SK-N-MC (cell line): Measurements from ENCODE around the gene SRGAP1.
A peak's percentile ranks its signal among the peaks of the same experiment; 100 is the strongest.

Experiments
- DNase-seq: peaks from one replicate; pipeline ENCODE4 v3.0.0-alpha.2; 2011; ENCODE audit warnings: low read depth, low spot score
- H3K27ac ChIP-seq: fragments of 200-600 bp; sonication (generic); 2 replicates; pipeline ENCODE4 v1.5.1; 2016; ENCODE audit warnings: mixed run types
- H3K36me3 ChIP-seq: fragments of 200-600 bp; sonication (generic); 2 replicates; pipeline ENCODE4 v1.6.1; 2017; ENCODE audit warnings: antibody characterized with exemption, low read length, mixed read lengths; ENCODE audit not compliant: insufficient read depth
- H3K4me3 ChIP-seq: fragments of 200-600 bp; sonication (generic); 2 replicates; pipeline ENCODE4 v1.5.1; 2016
- H3K9ac ChIP-seq: fragments of 200-600 bp; sonication (generic); 2 replicates; pipeline ENCODE4 v1.8.0; 2017; ENCODE audit warnings: mixed run types, mixed read lengths; ENCODE audit not compliant: insufficient read length
- H3K9me3 ChIP-seq: fragments of 200-600 bp; sonication (generic); 2 replicates; pipeline ENCODE4 v1.6.1; 2017; ENCODE audit warnings: low read depth, mild to moderate bottlenecking, antibody characterized with exemption, low read length, moderate library complexity, mixed read lengths
- EZH2 ChIP-seq: fragments of 200-600 bp; sonication (generic); IDR thresholded peaks from one replicate; pipeline ENCODE4 v1.6.1; 2017; ENCODE audit warnings: antibody characterized with exemption
- FOXP2 ChIP-seq: optimal IDR thresholded peaks from 2 replicates; pipeline ENCODE3; 2011; ENCODE audit warnings: mild to moderate bottlenecking, moderate library complexity; ENCODE audit not compliant: insufficient read depth; ENCODE audit errors: extremely low read length, control extremely low read depth
- POLR2AphosphoS5 ChIP-seq: IDR thresholded peaks from 2 replicates; pipeline ENCODE4 v1.6.1; 2012; ENCODE audit warnings: mild to moderate bottlenecking, low read depth, low read length, borderline replicate concordance

The SRGAP1 gene

DNA sequence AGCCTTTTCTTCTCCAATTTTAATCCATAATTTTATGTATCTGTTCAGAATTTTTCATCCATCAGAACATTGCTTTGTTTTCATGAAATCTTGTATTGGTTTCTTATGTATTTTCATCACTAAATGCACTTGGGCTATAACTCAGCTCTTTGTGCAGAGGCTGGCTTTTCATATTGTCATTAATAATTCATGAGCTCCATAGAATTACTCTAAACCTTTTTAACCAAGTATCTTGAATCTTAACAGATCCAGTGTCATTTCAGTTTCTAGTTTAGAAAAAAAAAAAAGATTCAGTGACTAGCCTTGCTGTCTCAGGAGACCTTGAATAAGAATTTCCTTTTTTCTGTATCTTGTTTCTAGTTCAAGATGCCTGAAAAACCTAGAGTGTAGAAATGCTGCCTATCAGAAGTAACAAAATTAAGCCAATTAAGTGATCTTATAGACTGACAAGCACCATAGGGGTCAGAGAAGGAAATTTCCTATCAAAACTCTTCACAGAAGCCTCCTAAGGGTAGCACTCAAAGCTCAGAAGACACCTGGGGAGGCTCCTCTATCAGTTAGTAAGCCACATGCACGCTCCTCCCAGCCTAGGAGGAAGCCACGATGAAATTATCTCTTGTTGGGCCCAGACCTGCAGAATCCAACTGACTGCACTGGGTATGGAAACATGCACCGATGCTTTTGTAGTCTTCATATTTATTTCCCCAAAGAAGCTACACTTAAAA is 214.2 kb downstream of the SRGAP1 start:
- Histone ChIP-seq H3K9me3 (no peaks in the 10 kb centered on the region), H3K9ac (no peak overlapping the region), H3K4me3 (peak overlapping the region; percentile 42; the same call in 1 of the 2 replicates), H3K27ac (peak overlapping the region; percentile 79), H3K36me3 (no peaks in the 10 kb centered on the region)
- TF ChIP-seq FOXP2 = no peak
- TF ChIP-seq EZH2 = no peak
- TF ChIP-seq POLR2AphosphoS5 = no peak
- DNase-seq = no peak

DNA sequence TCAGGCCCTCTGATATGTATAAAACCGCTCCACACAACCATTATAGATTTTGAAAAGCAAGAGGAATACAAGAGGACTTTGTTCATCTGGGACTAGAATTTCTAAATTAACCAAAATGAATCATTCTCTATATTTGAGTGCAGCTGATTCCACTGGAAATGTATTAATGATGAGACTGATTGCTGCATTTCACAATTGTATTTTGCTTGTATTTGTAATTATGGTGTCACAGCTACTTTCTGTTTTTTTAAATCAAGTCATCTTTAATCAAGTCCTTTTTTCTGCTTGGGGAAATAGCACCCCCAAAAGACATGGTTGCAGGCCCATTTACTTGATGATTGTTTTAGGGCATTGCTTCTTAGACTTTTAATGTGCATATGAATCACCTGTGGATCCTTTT is 215.2 kb downstream of the SRGAP1 start:
- H3K36me3 ChIP-seq = no peaks in the 10 kb centered on the region
- H3K4me3 ChIP-seq = no peak overlapping the region
- H3K27ac ChIP-seq = 0 out of 2 replicates have a peak overlapping the region, but pooled peaks have one; percentile 22
- DNase-seq = no peak
- no peaks in the 10 kb centered on the region for H3K9me3 ChIP-seq
- TF ChIP-seq POLR2AphosphoS5 (no peak), FOXP2 (no peak), EZH2 (no peak)
- H3K9ac ChIP-seq = no peak overlapping the region

DNA sequence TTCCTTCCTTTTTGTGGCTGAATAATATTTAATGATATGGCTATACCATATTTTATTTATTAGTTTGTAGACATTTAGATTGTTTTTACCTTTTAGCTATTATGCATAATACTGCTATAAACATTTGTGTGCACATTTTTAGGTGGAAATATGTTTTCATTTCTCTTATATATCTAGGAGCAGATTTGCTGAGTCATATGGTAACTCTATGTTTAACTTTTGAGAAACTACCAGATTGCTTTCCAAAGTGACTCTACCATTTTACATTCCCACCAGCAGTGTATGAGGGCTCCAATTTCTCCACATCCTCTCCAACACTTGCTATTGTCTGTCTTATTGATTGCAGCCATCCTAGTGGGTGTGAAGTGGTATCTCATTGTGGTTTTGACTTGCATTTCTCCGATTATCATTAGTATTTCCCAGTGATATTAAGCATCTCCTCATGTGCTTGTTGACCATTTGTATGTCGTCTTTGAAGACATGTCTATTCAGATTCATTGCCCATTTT is 217.4 kb downstream of the SRGAP1 start:
- DNase-seq = no peak
- TF ChIP-seq POLR2AphosphoS5 (no peak), EZH2 (no peak), FOXP2 (no peak)
- H3K27ac ChIP-seq = no peak overlapping the region
- H3K9ac ChIP-seq = no peak overlapping the region
- no peak overlapping the region for H3K4me3 ChIP-seq
- H3K36me3 ChIP-seq = no peaks in the 10 kb centered on the region
- H3K9me3 ChIP-seq = no peaks in the 10 kb centered on the region

DNA sequence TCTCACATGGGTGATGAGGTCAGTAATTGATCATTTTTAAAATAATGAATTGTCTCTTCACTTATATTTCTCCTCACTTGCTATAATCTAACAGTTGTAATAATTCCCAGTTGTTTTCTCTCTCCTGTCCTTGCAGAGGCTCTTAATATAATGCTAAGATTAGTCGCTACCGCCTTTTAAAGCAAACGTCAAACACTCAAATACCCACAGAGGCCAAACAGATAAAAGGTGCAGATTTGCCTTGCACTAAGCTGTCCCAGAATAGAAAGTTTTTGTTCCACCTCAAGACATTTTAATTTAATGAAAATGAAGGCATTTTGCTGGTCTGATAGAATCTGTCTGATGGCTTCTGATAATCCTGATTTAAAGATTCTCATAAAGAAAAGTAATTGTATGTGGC is 218.6 kb downstream of the SRGAP1 start:
- Histone ChIP-seq H3K9ac (no peak overlapping the region), H3K36me3 (no peaks in the 10 kb centered on the region), H3K27ac (no peak overlapping the region), H3K4me3 (no peak overlapping the region), H3K9me3 (no peaks in the 10 kb centered on the region)
- TF ChIP-seq EZH2 = no peak
- TF ChIP-seq POLR2AphosphoS5 = no peak
- no peak for TF ChIP-seq FOXP2
- no peak for DNase-seq

DNA sequence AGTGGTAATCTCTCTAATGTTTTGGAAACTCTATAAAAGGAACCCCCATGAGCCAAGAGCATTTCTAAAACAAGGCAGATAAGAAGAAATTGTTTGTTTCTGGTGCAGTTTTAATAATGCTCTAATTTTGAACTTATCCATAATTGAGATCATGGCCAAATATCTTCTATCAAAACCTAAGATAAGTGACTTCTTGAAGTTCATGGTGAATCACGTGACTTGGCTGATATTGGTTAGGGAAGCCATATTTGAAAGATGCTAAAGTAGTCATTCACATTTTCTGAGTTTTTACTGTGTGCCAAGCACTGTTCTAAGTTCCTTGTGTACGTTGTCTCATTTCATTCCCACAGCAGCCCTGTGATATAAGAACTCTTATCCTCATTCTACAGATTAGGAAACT is 219.7 kb downstream of the SRGAP1 start:
- no peak for TF ChIP-seq FOXP2
- no peak for TF ChIP-seq POLR2AphosphoS5
- TF ChIP-seq EZH2 = no peak
- no peak for DNase-seq
- Histone ChIP-seq H3K9ac (no peak overlapping the region), H3K36me3 (no peaks in the 10 kb centered on the region), H3K9me3 (no peaks in the 10 kb centered on the region), H3K4me3 (no peak overlapping the region), H3K27ac (no peak overlapping the region)

GRCh38 chr12:64064706-64065105 is 220.2 kb downstream of the SRGAP1 start:
- Histone ChIP-seq H3K4me3 (no peak overlapping the region), H3K9ac (no peak overlapping the region), H3K36me3 (no peaks in the 10 kb centered on the region), H3K9me3 (no peaks in the 10 kb centered on the region), H3K27ac (no peak overlapping the region)
- DNase-seq = no peak
- no peak for TF ChIP-seq FOXP2
- TF ChIP-seq POLR2AphosphoS5 = no peak
- no peak for TF ChIP-seq EZH2

- TF ChIP-seq EZH2 (no peak), FOXP2 (no peak), POLR2AphosphoS5 (no peak)
Observed at GRCh38 chr12:64065881-64066451, 221.5 kb downstream of the SRGAP1 start.

DNA sequence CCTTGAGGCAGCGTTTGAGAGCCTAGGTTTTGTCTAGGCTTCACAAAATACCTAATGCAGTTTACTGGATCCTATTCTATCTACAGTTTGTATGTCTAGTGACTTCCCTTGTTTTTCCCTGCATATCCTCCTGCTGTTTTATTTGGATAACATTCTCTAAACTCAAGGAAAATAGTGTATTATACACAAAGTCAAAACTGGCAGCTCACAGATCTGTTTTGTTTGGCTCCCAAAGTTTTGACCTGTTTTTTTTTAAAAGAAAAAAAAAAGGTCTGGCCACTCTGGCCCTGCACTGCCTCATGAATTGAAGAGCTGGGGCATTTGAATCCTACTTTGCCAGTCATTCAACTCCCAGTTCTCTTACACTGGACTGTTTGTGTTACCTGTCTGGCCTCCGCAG is 222.3 kb downstream of the SRGAP1 start:
- Histone ChIP-seq H3K36me3 (no peaks in the 10 kb centered on the region), H3K27ac (no peak overlapping the region), H3K9me3 (no peaks in the 10 kb centered on the region), H3K9ac (no peak overlapping the region), H3K4me3 (no peak overlapping the region)
- DNase-seq = no peak
- TF ChIP-seq FOXP2 (no peak), POLR2AphosphoS5 (no peak), EZH2 (no peak)

More at GRCh38 chr12:64065881-64066451, 221.5 kb downstream of the SRGAP1 start:
- H3K9me3 ChIP-seq = no peaks in the 10 kb centered on the region
- no peak overlapping the region for H3K27ac ChIP-seq
- no peak overlapping the region for H3K9ac ChIP-seq
- H3K36me3 ChIP-seq = no peaks in the 10 kb centered on the region
- no peak for DNase-seq
- H3K4me3 ChIP-seq = no peak overlapping the region

GRCh38 chr12:64070454-64070853 is 226.0 kb downstream of the SRGAP1 start:
- H3K27ac ChIP-seq = peak overlapping the region; percentile 36; the same call in 1 of the 2 replicates
- no peak overlapping the region for H3K9ac ChIP-seq
- DNase-seq = no peak
- TF ChIP-seq EZH2 (no peak), FOXP2 (no peak), POLR2AphosphoS5 (no peak)
- H3K4me3 ChIP-seq = no peak overlapping the region
- H3K36me3 ChIP-seq = no peaks in the 10 kb centered on the region
- no peaks in the 10 kb centered on the region for H3K9me3 ChIP-seq
